Activated naive CD4-positive, alpha-beta T cell treated with anti-CD3 and anti-CD28 coated beads, Interleukin-2, amount 50 U/mL, for 16 hours (primary cell): ENCODE measurements around the gene TMEM127.
"Not testable (repeated sequence)": the region's sequence is repeated elsewhere in the genome, so short reads cannot be mapped to it uniquely, and the experiment has no call there.

Source experiments
- DNase-seq: peaks from one replicate; pipeline ENCODE4 v3.0.0-alpha.2; 2020

Gene TMEM127

DNA sequence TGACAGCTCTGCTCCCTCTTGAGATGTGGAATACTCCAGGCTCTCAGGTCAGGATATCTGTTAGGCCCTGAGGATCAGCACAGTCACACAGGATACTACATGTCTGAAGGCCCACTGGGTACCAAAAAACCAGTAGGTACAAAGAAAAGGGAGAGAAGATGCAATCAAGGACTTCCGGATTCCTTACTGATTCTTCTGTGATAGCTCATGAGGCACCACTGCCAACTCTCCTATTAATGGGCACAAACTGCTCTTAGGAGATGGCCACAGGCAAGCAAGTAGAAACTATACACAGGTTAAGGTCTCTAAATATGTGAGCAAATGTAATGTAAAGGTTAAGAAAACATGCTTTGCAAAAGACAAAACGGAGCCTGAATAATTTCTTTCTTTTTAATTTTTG, 3.5 kb downstream of the TMEM127 start:
- DNase-seq = no peak

GRCh38 chr2:96261328-96262003, 4.3 kb downstream of the TMEM127 start:
- DNase-seq = no peak

DNA sequence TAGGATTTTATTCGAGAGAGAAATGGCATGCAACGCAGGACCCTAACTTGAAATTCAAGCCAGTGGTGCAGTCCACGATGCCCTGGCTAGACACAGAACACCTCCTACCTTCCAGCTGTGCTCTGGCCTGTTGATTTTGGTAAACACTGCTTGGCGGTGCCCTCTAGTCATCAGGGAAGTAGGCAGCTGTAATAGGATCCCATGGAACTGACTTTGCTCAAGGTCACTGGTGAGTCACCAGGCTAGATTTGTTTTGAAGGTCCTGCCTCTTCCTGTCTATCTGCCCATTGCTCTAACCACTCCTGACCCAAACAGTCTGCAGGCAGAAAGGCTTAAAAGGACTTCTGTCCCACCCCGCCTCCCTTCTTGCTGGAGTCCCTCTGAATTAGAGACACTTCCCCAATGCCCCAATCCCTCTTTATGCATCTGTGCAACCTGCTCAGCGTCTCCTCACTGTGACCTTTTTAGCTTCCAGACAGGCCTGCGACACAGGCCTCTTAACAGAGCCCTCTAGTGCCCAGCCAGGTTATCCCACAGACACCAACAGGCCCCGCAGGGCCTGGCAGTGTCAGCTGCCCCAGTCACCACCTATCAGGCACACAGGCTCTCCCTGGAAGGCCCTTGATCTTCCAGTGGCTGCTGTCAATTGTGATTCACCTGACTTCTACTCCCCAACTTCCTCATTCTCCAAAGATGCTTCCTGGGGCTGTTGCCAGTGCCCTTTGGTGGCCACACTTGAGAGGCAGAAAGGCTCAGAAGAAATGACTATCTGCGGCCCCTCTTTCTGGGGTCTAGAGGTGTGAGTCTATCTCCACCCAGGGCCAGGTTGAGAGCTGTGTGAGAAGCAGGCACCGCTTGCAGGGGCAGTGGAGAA, 5.2 kb downstream of the TMEM127 start:
- peak; percentile 27 for DNase-seq

- DNase-seq = no peak
Measured at GRCh38 chr2:96259497-96259921, 6.3 kb downstream of the TMEM127 start.

DNA sequence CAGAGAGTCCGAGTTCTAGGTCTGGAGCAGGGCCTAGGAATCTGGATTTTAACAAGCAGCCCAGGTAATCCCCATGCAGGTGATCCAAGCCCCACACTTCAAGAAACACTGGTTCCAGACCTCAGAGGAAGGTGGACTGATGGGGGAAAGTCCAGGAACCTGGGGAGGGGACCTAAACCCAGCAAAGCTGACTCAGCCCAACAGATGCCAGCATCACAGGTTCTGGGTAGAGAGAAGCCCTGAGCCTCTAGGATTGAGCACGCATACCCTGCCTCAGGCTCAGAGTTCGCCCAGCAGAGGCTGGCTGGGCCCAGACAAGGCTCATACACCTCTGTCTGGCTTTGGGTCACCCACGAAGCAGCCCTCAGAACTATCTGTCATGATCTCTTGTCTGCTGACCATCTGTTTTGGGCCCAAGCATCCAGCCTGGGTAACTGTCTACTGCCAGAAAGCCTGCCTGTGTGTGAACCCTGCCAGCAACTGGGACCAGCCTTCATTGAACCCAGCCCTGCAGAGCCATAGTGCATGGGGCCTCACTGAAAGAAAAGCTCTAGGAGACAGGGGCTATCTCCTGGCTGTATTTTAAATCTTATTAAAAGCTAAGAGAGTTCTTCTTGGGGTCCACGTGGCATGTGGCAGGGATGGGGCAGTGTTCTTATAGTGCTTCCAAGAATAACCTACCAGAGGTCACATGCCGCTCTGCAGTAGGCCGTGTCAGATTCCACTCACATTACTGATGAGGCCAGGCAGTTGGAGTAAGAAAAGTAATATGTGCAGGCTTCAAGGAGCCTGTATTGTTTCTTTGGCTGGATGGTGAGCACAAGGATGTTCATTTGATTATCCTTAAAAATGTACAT, 7.4 kb downstream of the TMEM127 start:
- no peak for DNase-seq

GRCh38 chr2:96257744-96258143, 8.1 kb downstream of the TMEM127 start:
- DNase-seq = not testable (repeated sequence)

GRCh38 chr2:96256611-96257113, 9.1 kb downstream of the TMEM127 start:
- DNase-seq = no peak

DNA sequence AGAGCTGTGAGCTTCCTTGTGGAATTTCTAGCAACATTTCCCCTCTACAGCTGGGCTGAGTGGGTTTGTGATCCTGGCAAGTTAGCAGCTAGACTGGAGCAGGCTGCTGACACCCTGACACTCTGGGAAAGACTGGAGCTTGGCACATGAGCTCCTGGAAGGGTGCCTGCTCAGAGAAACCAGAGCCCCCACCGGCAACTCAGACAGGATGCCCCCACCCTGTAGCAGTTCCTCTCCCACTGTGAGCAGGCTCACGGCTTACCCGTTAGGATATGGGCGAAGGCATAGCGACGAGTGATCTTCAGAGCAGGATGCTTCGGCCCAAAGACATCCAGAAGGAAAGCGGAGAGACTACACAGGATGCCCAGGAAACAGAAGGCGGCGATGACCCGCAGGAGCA, 11.2 kb downstream of the TMEM127 start:
- DNase-seq = no peak

DNA sequence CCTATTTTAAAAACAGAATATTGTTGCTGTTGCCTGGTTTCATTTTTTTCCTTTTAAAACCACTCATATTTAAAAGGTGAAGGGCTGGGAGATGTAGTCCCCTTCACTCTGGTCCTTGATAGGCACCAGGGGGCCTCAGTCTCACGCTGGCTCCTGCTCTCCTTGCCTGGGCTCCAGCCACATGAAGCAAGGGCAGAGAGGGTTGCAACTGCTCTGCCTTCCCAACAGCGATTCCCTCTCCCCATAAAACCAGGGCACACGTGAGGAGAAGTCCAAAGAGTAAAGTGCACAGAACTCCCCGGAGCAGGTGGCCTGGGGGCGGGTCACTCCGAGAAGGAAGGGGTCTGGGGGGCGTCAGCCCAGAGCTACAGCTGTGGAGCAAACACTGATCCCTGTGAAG, 12.8 kb downstream of the TMEM127 start:
- DNase-seq = no peak

DNA sequence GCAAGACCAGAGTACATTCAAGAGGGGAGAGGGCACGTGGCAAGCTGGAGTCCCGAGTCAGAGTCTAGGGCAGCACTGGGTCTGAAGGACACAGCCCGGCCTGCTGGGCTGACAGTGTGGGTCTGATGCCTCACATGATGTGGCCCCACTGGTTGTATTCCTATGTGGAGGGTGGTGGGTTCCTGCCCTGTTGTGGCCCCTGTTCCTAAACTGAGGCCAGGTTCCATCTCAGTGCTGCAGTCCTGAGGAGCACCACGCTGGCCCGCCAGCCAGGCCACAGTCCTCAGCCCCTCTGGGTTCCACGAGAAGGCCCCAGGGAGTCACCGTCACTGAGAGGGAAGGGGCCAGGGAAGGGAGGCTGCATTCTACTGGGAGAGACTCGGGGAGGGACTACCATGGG, 13.3 kb downstream of the TMEM127 start:
- no peak for DNase-seq

GRCh38 chr2:96251721-96252292, 14.0 kb downstream of the TMEM127 start:
- no peak for DNase-seq

DNA sequence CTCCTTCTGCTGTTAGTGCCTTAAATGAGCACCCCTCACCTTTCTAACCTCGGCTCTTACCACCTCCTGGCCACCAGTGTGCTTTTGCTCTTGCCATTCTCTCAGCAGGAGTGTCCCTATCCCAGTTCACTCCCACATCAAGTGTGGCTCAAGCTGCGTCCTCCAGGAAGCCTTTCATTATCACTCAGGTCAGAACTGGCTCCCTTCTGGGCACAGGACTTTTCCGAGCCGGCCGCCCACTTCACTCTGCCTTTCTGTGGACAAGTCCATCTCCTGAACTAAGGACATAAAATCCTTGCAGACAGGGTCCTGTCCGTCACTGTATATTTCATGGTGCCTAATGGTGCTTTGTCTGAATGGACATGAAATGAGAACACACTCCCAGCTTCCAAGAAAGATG, 15.6 kb downstream of the TMEM127 start:
- no peak for DNase-seq

DNA sequence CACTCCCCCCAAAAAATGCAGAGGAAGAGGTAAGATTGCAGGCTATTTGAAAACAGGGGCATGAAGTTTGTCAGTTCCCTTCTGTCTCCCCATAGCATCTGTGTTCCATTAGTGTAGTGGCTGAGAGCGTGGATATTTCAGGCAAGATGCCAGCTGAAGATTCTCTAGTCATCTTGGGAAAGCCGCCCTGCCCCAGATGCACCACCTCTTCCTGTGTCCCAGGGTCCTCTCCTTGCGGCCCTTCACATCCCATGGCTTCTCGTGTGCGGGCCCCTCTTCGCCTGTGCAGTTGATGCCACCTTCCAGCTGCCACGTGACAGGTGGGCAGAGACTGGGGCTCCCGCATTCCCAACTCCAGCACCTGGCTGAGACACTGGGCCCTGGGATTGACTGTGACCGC, 16.1 kb downstream of the TMEM127 start:
- no peak for DNase-seq

- DNase-seq = no peak
Measured at GRCh38 chr2:96248624-96249023, 17.2 kb downstream of the TMEM127 start.

DNA sequence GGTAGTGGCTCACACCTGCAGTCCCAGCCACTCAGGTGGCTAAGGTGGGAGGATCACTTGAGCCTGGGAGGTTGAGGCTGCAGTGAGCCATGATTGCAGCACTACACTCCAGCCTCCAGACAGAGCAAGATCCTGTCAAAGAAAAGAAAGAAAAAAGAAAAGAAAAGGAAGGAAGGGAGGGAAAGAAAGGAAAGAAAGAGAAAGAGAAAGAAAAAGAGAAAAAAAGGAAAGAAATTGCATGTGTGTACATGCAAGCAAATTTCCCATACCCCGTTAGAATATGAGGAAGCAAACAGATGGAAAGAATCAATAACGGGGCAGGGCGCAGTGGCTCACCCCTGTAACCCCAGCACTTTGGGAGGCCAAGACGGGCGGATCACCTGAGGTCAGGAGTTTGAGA, 17.9 kb downstream of the TMEM127 start:
- no peak for DNase-seq

DNA sequence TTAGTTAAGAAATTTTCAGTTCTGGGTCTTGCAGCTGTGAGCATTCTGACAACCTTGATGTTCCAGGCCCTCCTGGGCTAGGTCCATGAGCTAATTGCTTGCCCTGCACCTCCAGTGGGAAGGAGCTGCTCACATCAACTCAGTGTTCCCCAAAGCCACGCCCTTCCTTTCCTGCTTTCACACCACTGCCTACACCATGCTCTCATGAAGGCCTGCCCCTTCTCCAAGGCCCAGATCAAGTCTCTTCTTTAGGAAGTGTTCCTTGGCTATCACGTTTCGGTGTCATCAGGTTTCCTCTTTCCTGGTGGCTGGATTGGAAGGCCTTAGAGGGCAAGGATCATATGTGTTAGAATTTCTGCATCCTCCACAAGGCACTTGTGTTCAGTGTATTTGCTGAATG, 18.8 kb downstream of the TMEM127 start:
- no peak for DNase-seq

DNA sequence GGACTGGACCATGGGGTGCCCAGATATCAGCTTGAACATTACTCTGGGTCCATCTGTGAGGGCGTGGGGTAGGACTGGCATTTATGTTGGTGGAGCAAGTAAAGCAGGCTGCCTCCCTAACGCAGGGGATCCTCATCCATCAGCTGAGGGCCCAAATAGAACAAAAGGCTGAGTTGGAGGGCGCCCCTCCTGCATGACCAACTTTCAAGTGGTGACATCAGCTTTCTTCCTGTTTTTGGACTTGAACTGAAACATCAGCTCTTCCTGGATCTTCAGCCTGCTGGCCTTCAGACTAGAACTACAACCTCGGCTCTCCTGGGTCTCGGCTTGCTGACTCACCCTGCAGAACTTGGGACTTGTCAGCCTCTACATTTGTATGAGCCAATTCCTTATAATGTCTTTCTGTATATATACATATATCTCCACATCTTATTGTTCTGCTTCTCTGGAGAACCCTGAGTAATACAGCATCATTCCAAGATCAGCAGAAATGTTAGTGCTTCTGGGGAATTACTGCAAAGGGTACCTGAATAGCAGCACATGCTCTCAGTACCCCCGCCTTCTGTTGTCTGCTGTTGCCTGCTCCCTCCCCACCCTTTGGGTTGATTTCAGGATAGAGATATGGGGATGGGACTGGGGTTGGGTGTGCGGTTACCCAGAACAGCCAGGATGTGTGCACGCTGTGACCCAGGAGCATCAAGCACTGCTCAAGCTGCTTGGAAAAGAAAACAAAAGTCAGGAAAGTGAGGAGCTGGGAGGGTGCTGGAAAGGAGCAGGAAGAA, 20.0 kb downstream of the TMEM127 start:
- no peak for DNase-seq

- DNase-seq = no peak
Measured at GRCh38 chr2:96243843-96244242, 22.0 kb downstream of the TMEM127 start.

DNA sequence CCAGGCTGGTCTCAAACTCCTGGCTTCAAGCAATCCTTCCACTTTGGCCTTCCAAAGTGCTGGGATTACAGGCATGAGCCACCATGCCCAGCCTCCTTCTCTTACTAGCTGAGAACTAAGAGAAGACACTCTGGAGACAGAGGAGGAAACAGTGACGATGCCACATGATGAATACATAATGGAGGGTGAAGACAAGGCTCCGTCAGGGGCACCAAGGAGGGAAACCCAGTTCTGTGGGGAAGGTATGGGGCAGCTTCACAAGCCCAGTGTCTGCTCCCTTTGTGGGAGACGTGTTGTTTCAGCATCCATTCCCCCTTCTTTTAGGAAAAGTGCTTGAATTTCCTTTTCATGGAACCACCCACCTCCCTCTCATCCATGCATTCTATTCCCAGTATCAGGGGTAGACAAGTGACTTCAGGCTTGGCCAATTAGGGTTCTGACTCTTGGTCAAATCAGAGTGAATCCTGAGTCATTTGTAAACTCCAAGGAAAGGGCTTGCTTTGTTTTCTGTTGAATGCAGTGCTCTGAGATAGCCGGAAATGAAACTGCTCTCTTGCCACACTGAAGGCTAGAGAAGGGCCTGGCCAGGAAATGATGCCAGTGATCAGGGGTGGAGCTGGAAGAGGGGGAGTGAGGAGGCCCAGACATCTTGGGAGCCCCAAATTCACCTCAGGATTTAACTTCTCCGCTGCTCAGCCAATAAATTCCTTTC, 23.7 kb downstream of the TMEM127 start:
- DNase-seq = peak; percentile 19

- no peak for DNase-seq
Measured at GRCh38 chr2:96241227-96241626, 24.6 kb downstream of the TMEM127 start.

DNA sequence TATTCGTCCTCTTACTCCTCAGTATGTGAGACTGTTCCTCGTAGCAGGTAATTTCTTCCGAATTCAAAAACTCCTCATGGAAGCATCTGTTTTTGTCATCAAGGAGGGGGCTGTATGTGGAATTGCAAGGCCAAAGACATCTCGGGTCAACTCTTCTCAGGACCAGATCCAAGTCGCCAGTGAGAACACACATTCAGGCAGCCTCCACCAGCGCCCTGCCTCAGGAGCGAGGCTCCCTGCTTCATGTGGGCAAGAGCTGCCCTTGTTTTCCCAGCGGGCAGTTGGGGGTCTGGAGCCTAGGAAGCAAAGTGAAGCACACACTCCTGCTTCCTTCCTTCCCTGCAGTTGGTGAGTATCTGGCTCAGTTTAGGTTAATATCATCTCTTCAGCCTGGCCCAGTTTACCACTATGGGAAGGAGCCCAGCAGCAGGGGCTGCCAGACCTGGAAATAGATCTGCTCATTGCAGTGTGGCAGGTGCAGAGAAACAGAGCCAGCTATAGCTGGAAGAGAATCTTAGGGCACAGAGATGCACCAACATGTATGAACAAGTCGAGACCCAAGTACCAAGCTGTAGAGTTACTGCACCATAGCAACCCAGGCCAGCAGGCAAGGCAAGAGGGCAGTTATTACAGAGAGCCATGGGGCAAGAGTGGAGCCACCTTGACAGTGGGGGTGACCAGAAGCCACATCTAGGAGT, 25.3 kb downstream of the TMEM127 start:
- DNase-seq = no peak
